ENCODE measurements around the gene ARF1. TPM values are rescaled to one million over a fixed set of nuclear protein-coding genes. Genes with fewer than 3 reads are reported as not detected.

ARF1 gene
- total and polyA plus RNA-seq, 2 of the 8 experiments (the other 6 are each of a cell fraction or from before 2014, with no cell fraction given) = 265 to 471 TPM

- Histone ChIP-seq H3K4me3 (ENCODE audit: extremely low read depth in 1 of 4, insufficient read depth in 2 of 4, low read depth in 3 of 4, low read length in 4 of 4) (no peak overlapping the region), H2BK120ac (replicated peaks; ENCODE audit: low read depth, low read length) (no peak overlapping the region), H2AK5ac (ENCODE audit: low read depth, low read length) (no peak overlapping the region), H3K79me1 (ENCODE audit: low read depth, low read length) (peaks cover 9% of the 10 kb centered on the region; the same call in 1 of the 2 replicates), H3K27me3 (replicated peaks in 1 of 4; ENCODE audit: control insufficient read depth in 3 of 4, extremely low read depth in 1 of 4, insufficient read depth in 3 of 4, low read length in 3 of 4) (peaks cover 6 to 39% (median 36%) of the 10 kb centered on the region in 4 experiments), H4K5ac (ENCODE audit: insufficient read length, low read depth, low read length) (no peak overlapping the region), H2BK5ac (ENCODE audit: low read depth, low read length) (no peak overlapping the region), H3K4ac (replicated peaks; ENCODE audit: insufficient read length, low read depth, low read length) (no peak overlapping the region), H3K18ac (ENCODE audit: extremely low read depth, low read length) (no peak overlapping the region), H3K23ac (ENCODE audit: insufficient read length) (no peak overlapping the region), H2BK12ac (ENCODE audit: low read depth, low read length) (no peak overlapping the region), H3K4me1 (replicated peaks in 1 of 4; ENCODE audit: control insufficient read depth in 3 of 4, insufficient read depth in 4 of 4, low read length in 3 of 4) (peaks cover 4 to 29% (median 6%) of the 10 kb centered on the region in 4 experiments), H4K8ac (ENCODE audit: extremely low read depth, insufficient read depth, low read length) (no peak overlapping the region), H3K9ac (replicated peaks in 1 of 4; ENCODE audit: extremely low read depth in 1 of 4, low read depth in 3 of 4, low read length in 3 of 4) (no peak overlapping the region), H3K23me2 (ENCODE audit: low read depth, low read length) (peaks cover 15% of the 10 kb centered on the region), H2BK15ac (ENCODE audit: low read length) (no peak overlapping the region), H3K4me2 (ENCODE audit: insufficient read depth in 1 of 2, low read depth in 2 of 2, low read length in 2 of 2) (no peak overlapping the region), H3K9me3 (ENCODE audit: insufficient read depth in 2 of 2, low read depth in 1 of 2, low read length in 1 of 2) (no peaks in the 10 kb centered on the region), H3K56ac (replicated peaks; ENCODE audit: insufficient read length, low read depth, low read length) (no peak overlapping the region), H3K79me2 (ENCODE audit: control insufficient read depth in 1 of 2, insufficient read depth in 2 of 2, low read length in 2 of 2) (peaks cover 19 to 20% of the 10 kb centered on the region in 2 experiments), H2BK20ac (ENCODE audit: low read length) (no peak overlapping the region), H4K20me1 (replicated peaks in 1 of 2; ENCODE audit: control insufficient read depth in 1 of 2, insufficient read depth in 2 of 2, low read length in 2 of 2) (peaks cover 13 to 43% of the 10 kb centered on the region in 2 experiments), H4K91ac (replicated peaks; ENCODE audit: insufficient read length, low read length) (no peak overlapping the region), H3K27ac (ENCODE audit: low read depth, low read length) (no peak overlapping the region), H3K36me3 (ENCODE audit: control insufficient read depth in 2 of 4, insufficient read depth in 4 of 4, low read length in 3 of 4) (no peaks in the 10 kb centered on the region), H3K14ac (ENCODE audit: insufficient read length) (no peak overlapping the region), H2AFZ (ENCODE audit: low read length) (no peak overlapping the region)
- POLR2A ChIA-PET (ENCODE audit: partially characterized antibody) = interaction anchor here (1.3 kb wide), 1 partner anchor 14 kb away, joined by 3 read pairs; no protein-coding TSS in a partner anchor
- no peak for FAIRE-seq
- no peak for DNase-seq (ENCODE audit: low read depth in 1 of 2, low spot score in 2 of 2)
- CTCF ChIA-PET (ENCODE audit: partially characterized antibody) = interaction anchor here (0.9 to 2.2 kb wide), 5 partner anchors 13 to 75 kb away, joined by 3 to 5 read pairs (median 3); no protein-coding TSS in a partner anchor
- no peak for TF ChIP-seq NANOG (IDR thresholded peaks at IDR 0.05; ENCODE audit: insufficient read depth, low read depth, low read length, poor library complexity, severe bottlenecking)
- TF ChIP-seq KDM1A (IDR thresholded peaks at IDR 0.05; ENCODE audit: borderline replicate concordance, low read length) = peak; percentile 79; the same call in 1 of the 2 replicates
- 89% methylated on average over 7 of the region's 7 CpGs; no CpG with 5 or more reads in 1 of the 2 experiments for WGBS, 2 experiments (ENCODE audit: extremely low coverage in 1 of 2, insufficient coverage in 1 of 2, insufficient read length in 1 of 2, insufficient replicate concordance in 2 of 2, low coverage in 1 of 2, low lambda C conversion rate in 2 of 2, missing lambda C conversion rate in 1 of 2)
These were observed 2.8 kb upstream of the ARF1 start for GRCh38 chr1:228079601-228080263.
